Stimulated activated CD8-positive, alpha-beta memory T cell treated with anti-CD3 and anti-CD28 coated beads, Interleukin-7, amount 100 ng/mL, for 24 hours (primary cell): Measurements from ENCODE around the gene E2F2.

Experiments used
- DNase-seq: peaks from one replicate; pipeline ENCODE4 v3.0.0-alpha.2; 2020; ENCODE audit warnings: low read depth

E2F2 gene

GRCh38 chr1:23563003-23563402 is 32.0 kb upstream of the E2F2 start:
- DNase-seq, result no peak

DNA sequence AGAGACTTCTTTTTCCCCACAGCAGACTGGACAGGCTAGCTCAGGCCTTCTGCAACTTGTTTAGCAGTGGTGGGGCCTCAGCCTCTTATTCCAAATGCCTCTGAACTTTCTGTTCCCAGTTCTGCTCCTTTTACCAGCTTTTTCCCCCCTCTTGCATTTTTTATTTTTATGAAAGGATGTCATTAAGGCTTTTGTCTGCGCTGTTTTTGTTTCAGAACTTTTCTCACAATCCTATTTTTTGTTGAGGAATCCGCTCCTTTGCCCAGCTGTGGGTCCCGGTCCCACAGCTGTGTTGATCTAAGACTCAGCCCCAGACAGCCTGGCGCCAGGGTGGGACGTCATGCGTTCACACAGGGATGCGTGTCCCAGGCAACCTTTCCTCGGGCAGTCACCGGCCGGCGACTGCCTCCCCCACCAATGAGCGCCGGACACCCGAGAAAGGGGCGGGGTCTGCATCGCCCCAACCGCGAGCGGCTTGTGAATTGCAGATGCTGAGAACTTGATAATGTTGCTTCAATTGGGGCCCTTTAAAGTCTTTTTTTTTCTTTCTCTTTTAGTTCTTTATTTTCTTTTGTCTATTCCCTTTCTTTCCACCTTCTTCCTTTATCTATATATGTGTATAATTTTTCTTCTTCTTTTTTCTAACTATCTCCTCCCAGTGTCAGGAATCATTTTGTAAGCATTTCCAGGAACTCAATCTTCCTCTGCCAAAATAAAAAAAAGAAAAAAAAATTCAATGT is 31.3 kb upstream of the E2F2 start:
- no peak for DNase-seq

DNA sequence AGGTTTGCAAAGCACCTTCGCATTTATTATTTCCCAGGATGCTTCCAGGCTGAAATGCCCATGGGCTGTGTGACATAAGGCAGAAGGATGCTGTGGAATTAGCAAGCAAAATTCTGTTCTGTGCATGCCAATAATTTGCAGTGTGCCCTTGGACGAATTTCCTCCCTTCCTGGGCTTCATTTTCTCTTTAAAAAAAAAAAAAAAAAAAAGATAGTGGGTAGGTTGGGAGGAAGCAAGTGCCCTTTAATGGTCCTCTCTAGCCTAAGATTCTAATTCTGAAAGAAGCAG is 30.7 kb upstream of the E2F2 start:
- DNase-seq, result no peak

DNA sequence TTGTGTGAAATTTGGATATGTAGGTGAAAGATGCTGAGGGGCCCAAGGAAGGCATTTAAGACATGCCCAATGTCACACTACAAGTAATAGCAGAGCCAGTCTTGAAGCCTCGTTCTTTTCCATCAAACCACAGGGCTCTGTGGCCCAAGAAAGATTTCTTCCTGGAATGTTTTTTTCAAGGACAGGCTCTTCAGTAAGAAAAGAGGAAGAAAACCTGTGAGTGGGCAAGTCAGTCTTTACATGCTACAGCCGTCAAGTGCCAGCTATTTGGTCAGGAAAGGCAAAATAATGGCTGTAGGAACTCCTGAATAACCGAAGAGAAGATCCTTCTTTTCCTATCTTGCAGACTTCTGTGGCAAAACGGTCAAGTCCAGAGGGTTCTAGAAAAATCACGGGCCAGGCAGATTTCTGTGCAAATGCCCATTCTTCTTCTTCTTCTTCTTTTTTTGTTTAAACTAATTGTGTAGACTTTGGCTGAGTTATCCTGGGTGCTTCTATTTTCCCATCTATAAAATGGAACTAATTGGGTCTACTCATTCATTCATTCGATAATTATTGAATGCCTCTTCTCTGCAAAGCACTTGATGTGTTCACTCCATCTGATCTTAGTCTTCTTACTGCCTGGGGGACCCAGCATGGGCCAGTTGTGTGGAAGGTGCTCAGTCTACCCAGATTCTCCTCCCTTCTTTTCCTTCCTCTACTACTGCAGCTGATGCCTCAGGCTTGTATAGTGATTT is 30.2 kb upstream of the E2F2 start:
- no peak for DNase-seq

- no peak for DNase-seq
Measured at GRCh38 chr1:23559985-23560741, 29.1 kb upstream of the E2F2 start.

DNA sequence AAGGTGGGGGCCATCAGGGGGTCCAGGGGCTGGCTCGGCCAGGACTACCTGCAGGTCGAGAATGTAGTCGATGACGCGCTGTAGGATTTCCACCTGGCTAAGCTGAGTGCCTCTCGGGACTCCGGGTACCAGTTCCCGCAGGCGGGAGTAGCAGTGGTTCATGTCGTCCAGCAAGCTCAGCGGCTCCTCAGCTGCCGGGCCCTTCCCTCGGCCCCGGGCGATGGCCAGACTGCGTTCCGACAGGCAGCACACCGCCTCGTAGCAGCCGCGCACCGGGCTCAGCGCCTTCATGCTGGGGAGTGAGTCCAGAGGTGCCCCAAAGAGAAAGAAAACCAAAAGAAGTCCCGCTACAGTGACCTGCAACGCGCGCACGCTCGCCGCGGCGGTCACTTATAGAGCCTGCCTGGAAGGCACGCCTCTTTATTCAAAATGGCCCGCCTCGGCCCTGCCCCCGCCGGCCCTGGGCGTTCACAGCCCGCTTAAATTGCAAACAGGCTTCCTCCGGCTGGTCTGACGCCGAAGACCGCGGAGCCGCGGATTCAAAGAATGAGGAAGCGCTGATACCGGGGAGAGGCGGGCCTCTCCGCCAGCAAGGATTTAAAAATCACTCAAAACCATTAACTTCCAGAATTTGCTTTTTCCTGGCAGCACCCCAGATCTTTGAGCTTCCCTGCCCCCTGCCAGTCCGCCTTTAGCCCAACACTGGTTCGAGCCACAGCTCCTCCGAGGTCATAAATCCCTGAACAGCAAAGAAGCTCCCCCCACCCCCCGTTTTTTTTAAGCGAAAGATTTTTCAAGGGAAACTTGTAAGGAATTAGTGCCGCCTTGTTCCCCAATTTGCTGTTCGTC is 28.3 kb upstream of the E2F2 start, which contains the start of gene ID3:
Gene ID3 (minus strand): TSS at position 366 of the 849 bp plus-strand sequence. CDS start 75 bp downstream, at position 291.
- DNase-seq, result peak; percentile 80

DNA sequence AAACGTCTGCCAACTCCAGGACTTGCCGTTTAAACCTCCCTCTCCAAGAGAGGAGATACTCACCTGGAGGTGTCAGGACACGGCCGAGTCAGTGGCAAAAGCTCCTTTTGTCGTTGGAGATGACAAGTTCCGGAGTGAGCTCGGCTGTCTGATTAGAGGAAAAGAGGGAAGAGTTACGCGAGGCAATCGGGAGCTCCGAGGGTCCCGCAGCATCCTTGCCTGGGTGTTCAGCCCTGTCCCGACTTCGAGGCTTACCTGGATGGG is 27.8 kb upstream of the E2F2 start:
- no peak for DNase-seq

GRCh38 chr1:23558140-23558871 is 27.3 kb upstream of the E2F2 start:
- DNase-seq, result no peak

DNA sequence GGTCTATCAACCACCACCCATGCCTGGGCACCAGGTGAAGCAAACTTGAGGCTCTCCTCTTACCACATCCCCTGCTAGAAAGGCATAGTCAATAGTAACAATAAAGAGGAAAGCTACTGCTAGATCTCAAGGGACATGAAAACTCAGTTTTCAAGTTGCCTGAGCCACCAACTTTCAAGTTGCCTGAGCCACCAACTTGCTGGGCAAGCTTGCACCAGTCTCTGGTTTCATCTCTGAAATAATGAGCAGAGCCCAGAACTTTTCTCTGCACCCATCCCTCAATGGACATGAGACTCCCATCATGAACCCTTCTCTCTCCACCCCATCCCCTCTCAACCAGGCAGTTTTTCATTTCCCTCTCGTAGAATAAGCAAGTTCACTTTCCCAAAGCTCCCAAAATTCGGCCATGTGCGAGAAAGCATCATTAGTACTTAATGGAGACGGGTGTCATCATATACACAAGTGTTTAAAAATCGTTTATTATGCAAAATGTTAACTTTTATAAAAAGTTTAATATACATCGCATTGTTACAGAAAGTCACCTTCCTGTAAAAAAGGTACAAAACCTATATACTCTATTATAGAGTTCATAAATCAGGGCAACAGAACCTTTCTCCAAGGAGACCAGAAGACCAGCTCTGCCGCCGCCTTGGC is 26.6 kb upstream of the E2F2 start:
- DNase-seq, result no peak

GRCh38 chr1:23556635-23557470 is 25.8 kb upstream of the E2F2 start:
- DNase-seq, result no peak

- DNase-seq, result no peak
Measured at GRCh38 chr1:23555986-23556634, 25.1 kb upstream of the E2F2 start.

DNA sequence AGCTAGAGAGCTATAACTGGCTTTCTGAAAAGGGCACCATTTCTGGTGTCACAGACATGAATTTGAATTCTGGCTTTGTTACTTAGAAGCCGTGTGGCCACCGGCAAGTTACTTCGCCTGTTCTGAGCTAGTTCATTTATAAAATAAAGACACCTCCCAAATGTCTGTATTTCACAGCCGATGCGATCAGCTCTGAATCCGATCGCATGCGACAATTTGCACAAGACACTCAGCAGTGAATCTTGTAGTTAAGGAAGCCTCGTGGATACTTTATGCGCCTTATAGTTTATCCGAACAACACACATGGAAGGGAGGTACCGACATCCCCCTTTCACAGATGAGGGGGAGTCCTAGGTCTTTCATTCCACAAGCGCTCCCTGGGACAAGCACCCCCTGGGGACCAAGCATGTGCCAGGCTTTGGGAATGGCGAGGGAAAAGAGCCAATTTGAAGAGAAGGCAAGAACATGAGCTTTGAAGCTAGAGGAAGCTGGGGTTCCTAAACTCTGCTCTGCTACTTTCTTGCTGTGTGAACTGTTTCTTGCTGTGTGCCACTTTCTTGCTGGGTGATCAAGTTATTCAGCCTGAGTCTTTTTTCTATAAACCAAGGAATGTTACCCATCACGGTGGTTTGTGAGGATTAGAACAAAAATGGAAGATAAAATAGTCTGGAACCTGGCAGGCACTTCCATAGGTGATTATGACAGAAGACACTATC is 24.4 kb upstream of the E2F2 start:
- no peak for DNase-seq

- peak; percentile 49 for DNase-seq
Measured at GRCh38 chr1:23554481-23555269, 23.6 kb upstream of the E2F2 start.

GRCh38 chr1:23554127-23554480 is 23.1 kb upstream of the E2F2 start:
- no peak for DNase-seq

GRCh38 chr1:23553231-23554126 is 22.4 kb upstream of the E2F2 start:
- DNase-seq, result no peak

- no peak for DNase-seq
Measured at GRCh38 chr1:23551849-23552248, 20.8 kb upstream of the E2F2 start.

- DNase-seq, result no peak
Measured at GRCh38 chr1:23548704-23549143, 17.7 kb upstream of the E2F2 start.
